H1 (cell line): ENCODE data around the gene C19orf67. TPM values are rescaled to one million over a fixed set of nuclear protein-coding genes. Genes with fewer than 3 reads are reported as not detected.

Source experiments
- CTCF ChIA-PET: fragments of 300-600 bp; sonication (Branson Sonifier 250); formaldehyde crosslinking; loops from one replicate; lab custom pipeline; 2021; ENCODE audit not compliant: partially characterized antibody; lab: Charles Lee
- POLR2A ChIA-PET: fragments of 300-600 bp; sonication (Branson Sonifier 250); formaldehyde crosslinking; loops from one replicate; lab custom pipeline; 2021; ENCODE audit warnings: inconsistent platforms; ENCODE audit not compliant: partially characterized antibody; lab: Charles Lee
- DNase-seq, 2 experiments: peaks; one replicate each; pipeline versions ENCODE4 v3.0.0 to v3.0.0-alpha.2; 2010 to 2022; ENCODE audit warnings: low spot score in 2 of 2, low read depth in 1 of 2, mixed read lengths in 1 of 2
- FAIRE-seq: peaks from 2 replicates; lab custom pipeline; 2011; peaks lifted over from hg19 to GRCh38; lab: Jason Lieb, UNC
- H2AFZ ChIP-seq: 2 replicates; pipeline ENCODE4 v1.8.1; 2012; ENCODE audit warnings: low read length, inconsistent platforms
- H2AK5ac ChIP-seq: 2 replicates; pipeline ENCODE4 v1.6.1; 2013; ENCODE audit warnings: low read depth, low read length
- H2BK120ac ChIP-seq: replicated peaks from 2 replicates; pipeline ENCODE3; 2013; ENCODE audit warnings: low read depth, low read length, inconsistent platforms
- H2BK12ac ChIP-seq: 2 replicates; pipeline ENCODE4 v1.6.1; 2013; ENCODE audit warnings: low read depth, low read length
- H2BK15ac ChIP-seq: 2 replicates; pipeline ENCODE4 v1.6.1; 2013; ENCODE audit warnings: low read length
- H2BK20ac ChIP-seq: 2 replicates; pipeline ENCODE4 v1.6.1; 2013; ENCODE audit warnings: low read length
- H2BK5ac ChIP-seq: 2 replicates; pipeline ENCODE4 v1.6.1; 2013; ENCODE audit warnings: low read depth, low read length
- H3K14ac ChIP-seq: 2 replicates; pipeline ENCODE4 v1.6.1; 2013; ENCODE audit warnings: inconsistent platforms; ENCODE audit not compliant: insufficient read length
- H3K18ac ChIP-seq: 2 replicates; pipeline ENCODE4 v1.6.1; 2013; ENCODE audit warnings: low read length; ENCODE audit errors: extremely low read depth
- H3K23ac ChIP-seq: 2 replicates; pipeline ENCODE4 v1.6.1; 2013; ENCODE audit warnings: inconsistent platforms; ENCODE audit not compliant: insufficient read length
- H3K23me2 ChIP-seq: 2 replicates; pipeline ENCODE4 v1.6.1; 2013; ENCODE audit warnings: low read depth, low read length
- H3K27ac ChIP-seq: 2 replicates; pipeline ENCODE4 v1.6.1; 2011; ENCODE audit warnings: low read depth, low read length, inconsistent platforms
- H3K27me3 ChIP-seq, 4 experiments: replicated peaks in 1 of 4; 1 replicate in 1 of 4; 2 replicates in 3 of 4; pipeline versions ENCODE4 v1.6.1 to v1.8.1; 2011 to 2013; ENCODE audit warnings: low read length in 3 of 4, mild to moderate bottlenecking in 3 of 4, inconsistent platforms in 2 of 4, mixed read lengths in 2 of 4, moderate library complexity in 1 of 4; ENCODE audit not compliant: control insufficient read depth in 3 of 4, insufficient read depth in 3 of 4; ENCODE audit errors: extremely low read depth in 1 of 4
- H3K36me3 ChIP-seq, 4 experiments: 2 replicates each; pipeline versions ENCODE4 v1.6.1 to v1.8.1; 2011 to 2013; ENCODE audit warnings: mild to moderate bottlenecking in 4 of 4, low read length in 3 of 4, moderate library complexity in 2 of 4, control low read depth in 1 of 4, inconsistent platforms in 1 of 4; ENCODE audit not compliant: insufficient read depth in 4 of 4, control insufficient read depth in 2 of 4
- H3K4ac ChIP-seq: replicated peaks from 2 replicates; pipeline ENCODE3; 2013; ENCODE audit warnings: low read length, low read depth, mixed read lengths, inconsistent platforms; ENCODE audit not compliant: insufficient read length
- H3K4me1 ChIP-seq, 4 experiments: replicated peaks in 1 of 4; 1 replicate in 1 of 4; 2 replicates in 3 of 4; pipeline versions ENCODE4 v1.6.1 to v1.8.1; 2011 to 2013; ENCODE audit warnings: low read length in 3 of 4, inconsistent platforms in 2 of 4, mixed read lengths in 1 of 4; ENCODE audit not compliant: insufficient read depth in 4 of 4, control insufficient read depth in 3 of 4
- H3K4me2 ChIP-seq, 2 experiments: 2 replicates each; pipeline versions ENCODE4 v1.6.1 to v1.8.1; 2011 to 2013; ENCODE audit warnings: low read depth in 2 of 2, low read length in 2 of 2, control low read depth in 1 of 2, inconsistent platforms in 1 of 2, mild to moderate bottlenecking in 1 of 2; ENCODE audit not compliant: insufficient read depth in 1 of 2
- H3K4me3 ChIP-seq, 4 experiments: fragments of 200-600, 300-600 bp in 1 of 4; sonication (generic), shearing (Covaris generic), sonication (Bioruptor Twin) in 1 of 4; 2 replicates each; pipeline versions ENCODE4 v1.5.1 to v1.8.1; 2011 to 2016; ENCODE audit warnings: low read length in 4 of 4, low read depth in 3 of 4, control low read depth in 2 of 4, inconsistent platforms in 2 of 4, mild to moderate bottlenecking in 2 of 4, mixed read lengths in 1 of 4, moderate library complexity in 1 of 4; ENCODE audit not compliant: insufficient read depth in 2 of 4; ENCODE audit errors: extremely low read depth in 1 of 4
- H3K56ac ChIP-seq: replicated peaks from 2 replicates; pipeline ENCODE3; 2013; ENCODE audit warnings: low read depth, mild to moderate bottlenecking, mixed read lengths, low read length, inconsistent platforms; ENCODE audit not compliant: insufficient read length
- H3K79me1 ChIP-seq: 2 replicates; pipeline ENCODE4 v1.6.1; 2013; ENCODE audit warnings: low read depth, low read length, control low read depth
- H3K79me2 ChIP-seq, 2 experiments: 2 replicates each; pipeline versions ENCODE4 v1.6.1 to v1.8.1; 2012 to 2013; ENCODE audit warnings: low read length in 2 of 2, mild to moderate bottlenecking in 2 of 2, inconsistent platforms in 1 of 2; ENCODE audit not compliant: insufficient read depth in 2 of 2, control insufficient read depth in 1 of 2
- H3K9ac ChIP-seq, 4 experiments: replicated peaks in 1 of 4; 1 replicate in 1 of 4; 2 replicates in 3 of 4; pipeline versions ENCODE4 v1.6.1 to v1.8.1; 2011 to 2013; ENCODE audit warnings: low read depth in 3 of 4, low read length in 3 of 4, control low read depth in 2 of 4, mild to moderate bottlenecking in 2 of 4, moderate library complexity in 2 of 4, inconsistent platforms in 1 of 4; ENCODE audit errors: extremely low read depth in 1 of 4
- H3K9me3 ChIP-seq, 2 experiments: 2 replicates each; pipeline versions ENCODE4 v1.6.1 to v1.8.1; 2012 to 2013; ENCODE audit warnings: mild to moderate bottlenecking in 2 of 2, moderate library complexity in 2 of 2, control low read depth in 1 of 2, inconsistent platforms in 1 of 2, low read depth in 1 of 2, low read length in 1 of 2, mixed read lengths in 1 of 2; ENCODE audit not compliant: insufficient read depth in 2 of 2
- H4K20me1 ChIP-seq, 2 experiments: replicated peaks in 1 of 2; 2 replicates each; pipeline versions ENCODE3 to v1.8.1; 2011 to 2013; ENCODE audit warnings: inconsistent platforms in 2 of 2, low read length in 2 of 2, mild to moderate bottlenecking in 1 of 2; ENCODE audit not compliant: insufficient read depth in 2 of 2, control insufficient read depth in 1 of 2
- H4K5ac ChIP-seq: 2 replicates; pipeline ENCODE4 v1.6.1; 2013; ENCODE audit warnings: low read length, low read depth, mixed read lengths, inconsistent platforms; ENCODE audit not compliant: insufficient read length
- H4K8ac ChIP-seq: 2 replicates; pipeline ENCODE4 v1.8.0; 2013; ENCODE audit warnings: mild to moderate bottlenecking, moderate library complexity, low read length, inconsistent platforms; ENCODE audit not compliant: insufficient read depth; ENCODE audit errors: extremely low read depth
- H4K91ac ChIP-seq: replicated peaks from 2 replicates; pipeline ENCODE3; 2013; ENCODE audit warnings: low read length, mixed read lengths, inconsistent platforms; ENCODE audit not compliant: insufficient read length
- BCL11A ChIP-seq, 2 experiments: IDR thresholded peaks; one replicate each; pipeline ENCODE4 v1.6.1; 2011; ENCODE audit warnings: low read depth in 2 of 2, low read length in 2 of 2, mild to moderate bottlenecking in 2 of 2
- WGBS, 2 experiments: shearing (Covaris generic) in 1 of 2; methylation state at CpG; one replicate each; pipeline versions ENCODE4 v1.1.6 to v1.1.7; 2013 to 2015; ENCODE audit warnings: low lambda C conversion rate in 2 of 2, mixed read lengths in 2 of 2, inconsistent platforms in 1 of 2, low coverage in 1 of 2, missing lambda C conversion rate in 1 of 2; ENCODE audit not compliant: insufficient replicate concordance in 2 of 2, insufficient coverage in 1 of 2, insufficient read length in 1 of 2; ENCODE audit errors: extremely low coverage in 1 of 2, missing lambda C conversion rate in 1 of 2; 5-methylcytosine and 5-hydroxymethylcytosine counted together
- polyA plus RNA-seq, 7 experiments: library from polyadenylated mRNA; depleted of rRNA in 3 of 7; stranded (reverse) in 5 of 7; unstranded in 2 of 7; fragments of >200 nt in 5 of 7; fragments of 200-250 nt in 2 of 7; gene quantifications; 1 replicate in 5 of 7; 2 replicates in 1 of 7; 4 replicates in 1 of 7; pipeline versions ENCODE4 v1.2.1 to v1.2.3, GENCODE V29; 2011 to 2013; ENCODE audit warnings: missing spikeins in 2 of 7, mixed read lengths in 2 of 7
- total RNA-seq: library from RNA; stranded (reverse); fragmentation: NEBNext Ultra II Directional; extraction: Animal tissue kit (Norgen Biotek cat#: 25700); gene quantifications from 2 replicates; pipeline ENCODE4 v1.2.1, GENCODE V29; 2021

Gene C19orf67
- total and polyA plus RNA-seq, 2 of the 8 experiments (the other 6 are each of a cell fraction or from before 2014, with no cell fraction given), result 0.12 TPM; not detected in 1

GRCh38 chr19:14122924-14123323 lies 37.3 kb upstream of the C19orf67 start:
- Histone ChIP-seq H3K79me1 (no peaks in the 10 kb centered on the region), H3K4me3 (no peak overlapping the region), H4K91ac (no peak overlapping the region), H3K14ac (no peak overlapping the region), H3K36me3 (peaks cover 2 to 27% (median 13%) of the 10 kb centered on the region in 4 experiments; a peak in 6 of 8 replicates), H3K4me2 (no peak overlapping the region), H2BK20ac (no peak overlapping the region), H4K20me1 (peaks cover 0 to 12% of the 10 kb centered on the region in 2 experiments), H3K27me3 (no peaks in the 10 kb centered on the region), H3K4ac (no peak overlapping the region), H3K18ac (no peak overlapping the region), H3K23ac (no peak overlapping the region), H3K9ac (no peak overlapping the region)
- no peak for DNase-seq
- POLR2A ChIA-PET, result interaction anchor here (1.0 to 11.0 kb wide), 3 partner anchors 8 to 198 kb away, joined by 4 to 109 read pairs (median 6); partner anchors contain the start of gene ASF1B
- no peak for TF ChIP-seq BCL11A (IDR thresholded peaks at IDR 0.05; ENCODE audit: low read depth in 2 of 2, low read length in 2 of 2)
- TF ChIP-seq, all 59 proteins: peak for 0
- Histone ChIP-seq H2AFZ (no peak overlapping the region), H3K9me3 (no peaks in the 10 kb centered on the region), H3K79me2 (no peaks in the 10 kb centered on the region), H2BK15ac (no peak overlapping the region), H4K5ac (no peak overlapping the region), H2AK5ac (no peak overlapping the region), H3K27ac (no peak overlapping the region), H2BK5ac (no peak overlapping the region), H2BK12ac (no peak overlapping the region), H2BK120ac (no peak overlapping the region), H3K56ac (no peak overlapping the region), H3K4me1 (peaks cover 0 to 8% (median 6%) of the 10 kb centered on the region in 4 experiments; a peak in 5 of 7 replicates), H4K8ac (no peak overlapping the region), H3K23me2 (peaks cover 5% of the 10 kb centered on the region)
- CTCF ChIA-PET, result interaction anchor here (0.6 to 3.4 kb wide), 5 partner anchors 8 to 45 kb away, joined by 3 to 15 read pairs (median 3); partner anchors contain the start of gene ASF1B
- WGBS, 2 experiments, result 96% methylated on average over 6 of the region's 6 CpGs; no CpG with 5 or more reads in 1 of the 2 experiments
- FAIRE-seq, result no peak
